H9 (cell line): ENCODE data around the gene PIAS4. TPM values are rescaled to one million over a fixed set of nuclear protein-coding genes. Genes with fewer than 3 reads are reported as not detected.

ENCODE experiments used
- DNase-seq: peaks from one replicate; pipeline ENCODE4 v3.0.0-alpha.2; 2017
- H2AFZ ChIP-seq: one replicate; pipeline ENCODE4 v1.6.1; 2013; ENCODE audit warnings: mild to moderate bottlenecking, low read length, control low read depth, moderate library complexity
- H2AK5ac ChIP-seq: 2 replicates; pipeline ENCODE4 v1.6.1; 2013; ENCODE audit warnings: low read length, control low read depth, mixed read lengths; ENCODE audit not compliant: insufficient read length
- H2BK120ac ChIP-seq: one replicate; pipeline ENCODE4 v1.6.1; 2013; ENCODE audit warnings: low read depth, mild to moderate bottlenecking, low read length, control low read depth, inconsistent platforms; ENCODE audit not compliant: poor library complexity, severe bottlenecking
- H2BK12ac ChIP-seq: 2 replicates; pipeline ENCODE4 v1.6.1; 2013; ENCODE audit warnings: low read length, control low read depth, mixed read lengths, low read depth; ENCODE audit not compliant: insufficient read length
- H2BK15ac ChIP-seq: 2 replicates; pipeline ENCODE4 v1.6.1; 2013; ENCODE audit warnings: low read depth, low read length, control low read depth
- H2BK20ac ChIP-seq: one replicate; pipeline ENCODE4 v1.6.1; 2013; ENCODE audit warnings: low read depth, mild to moderate bottlenecking, low read length, control low read depth, inconsistent platforms; ENCODE audit not compliant: poor library complexity, severe bottlenecking
- H2BK5ac ChIP-seq: 2 replicates; pipeline ENCODE4 v1.6.1; 2013; ENCODE audit warnings: low read length, control low read depth, mixed read lengths; ENCODE audit not compliant: insufficient read length
- H3K14ac ChIP-seq: 2 replicates; pipeline ENCODE4 v1.6.1; 2013; ENCODE audit warnings: low read length, control low read depth; ENCODE audit not compliant: insufficient read depth
- H3K18ac ChIP-seq: 2 replicates; pipeline ENCODE4 v1.6.1; 2013; ENCODE audit warnings: low read depth, mild to moderate bottlenecking, mixed read lengths, low read length, control low read depth; ENCODE audit not compliant: insufficient read length
- H3K23ac ChIP-seq: 2 replicates; pipeline ENCODE4 v1.6.1; 2013; ENCODE audit warnings: low read length, control low read depth, mixed read lengths, low read depth; ENCODE audit not compliant: insufficient read length
- H3K23me2 ChIP-seq: 2 replicates; pipeline ENCODE4 v1.6.1; 2013; ENCODE audit warnings: low read depth, mild to moderate bottlenecking, mixed read lengths, low read length, control low read depth; ENCODE audit not compliant: insufficient read length, poor library complexity, severe bottlenecking
- H3K27ac ChIP-seq: 2 replicates; pipeline ENCODE4 v1.5.1; 2013; ENCODE audit warnings: low read length, control low read depth, mixed read lengths, low read depth; ENCODE audit not compliant: insufficient read length
- H3K27me3 ChIP-seq: 2 replicates; pipeline ENCODE4 v1.6.1; 2013; ENCODE audit warnings: low read length, control low read depth, inconsistent platforms; ENCODE audit not compliant: insufficient read depth
- H3K4ac ChIP-seq: 2 replicates; pipeline ENCODE4 v1.6.1; 2013; ENCODE audit warnings: low read depth, mild to moderate bottlenecking, control low read depth, inconsistent platforms, low read length, moderate library complexity
- H3K4me1 ChIP-seq: 2 replicates; pipeline ENCODE4 v1.6.1; 2013; ENCODE audit warnings: low read length, control low read depth, inconsistent platforms; ENCODE audit not compliant: insufficient read depth
- H3K4me2 ChIP-seq: 2 replicates; pipeline ENCODE4 v1.6.1; 2013; ENCODE audit warnings: low read length, control low read depth, mixed read lengths; ENCODE audit not compliant: insufficient read length, insufficient read depth
- H3K56ac ChIP-seq: 2 replicates; pipeline ENCODE4 v1.6.1; 2013; ENCODE audit warnings: low read depth, mild to moderate bottlenecking, mixed read lengths, low read length, control low read depth; ENCODE audit not compliant: insufficient read length
- H3K79me1 ChIP-seq: 2 replicates; pipeline ENCODE4 v1.6.1; 2013; ENCODE audit warnings: low read depth, mild to moderate bottlenecking, moderate library complexity, low read length, control low read depth, inconsistent platforms; ENCODE audit not compliant: insufficient read depth, poor library complexity, severe bottlenecking
- H3K79me2 ChIP-seq: 2 replicates; pipeline ENCODE4 v1.6.1; 2013; ENCODE audit warnings: low read length, control low read depth, inconsistent platforms; ENCODE audit not compliant: insufficient read depth
- H3K9ac ChIP-seq: 2 replicates; pipeline ENCODE4 v1.6.1; 2013; ENCODE audit warnings: low read length, control low read depth, mixed read lengths; ENCODE audit not compliant: insufficient read length; ENCODE audit errors: extremely low read depth
- H3K9me3 ChIP-seq: one replicate; pipeline ENCODE4 v1.6.1; 2013; ENCODE audit warnings: low read depth, low read length, inconsistent platforms; ENCODE audit not compliant: control insufficient read depth
- H3T11ph ChIP-seq: one replicate; pipeline ENCODE4 v1.6.1; 2013; ENCODE audit warnings: mild to moderate bottlenecking, low read length, control low read depth, inconsistent platforms
- H4K20me1 ChIP-seq: one replicate; pipeline ENCODE4 v1.6.1; 2013; ENCODE audit not compliant: control insufficient read depth, insufficient read length, insufficient read depth
- H4K5ac ChIP-seq: 2 replicates; pipeline ENCODE4 v1.6.1; 2013; ENCODE audit warnings: low read depth, mild to moderate bottlenecking, mixed read lengths, low read length, control low read depth; ENCODE audit not compliant: insufficient read length
- H4K8ac ChIP-seq: replicated peaks from 2 replicates; pipeline ENCODE4 v1.6.1; 2013; ENCODE audit warnings: low read length, control low read depth, mixed read lengths, low read depth; ENCODE audit not compliant: insufficient read length
- H4K91ac ChIP-seq: 2 replicates; pipeline ENCODE4 v1.6.1; 2013; ENCODE audit warnings: low read depth, mild to moderate bottlenecking, moderate library complexity, mixed read lengths, low read length, control low read depth; ENCODE audit not compliant: insufficient read length
- H3K27ac Mint-ChIP-seq, 3 experiments: 2 replicates in 2 of 3; 3 replicates in 1 of 3; pipeline ENCODE4 v1.8.0; 2020 to 2021; ENCODE audit warnings: mixed read lengths in 3 of 3, mild to moderate bottlenecking in 1 of 3, moderate library complexity in 1 of 3
- H3K27me3 Mint-ChIP-seq: 2 replicates; pipeline ENCODE4 v1.8.0; 2021; ENCODE audit warnings: low read depth, mild to moderate bottlenecking, moderate library complexity, mixed read lengths
- H3K36me3 Mint-ChIP-seq, 3 experiments: 2 replicates in 2 of 3; 3 replicates in 1 of 3; pipeline ENCODE4 v1.8.0; 2020 to 2021; ENCODE audit warnings: low read depth in 3 of 3, mixed read lengths in 3 of 3; ENCODE audit not compliant: insufficient read depth in 1 of 3
- H3K4me1 Mint-ChIP-seq, 2 experiments: 2 replicates each; pipeline ENCODE4 v1.8.0; 2020; ENCODE audit warnings: mixed read lengths in 2 of 2
- H3K4me3 Mint-ChIP-seq, 2 experiments: 2 replicates in 1 of 2; 3 replicates in 1 of 2; pipeline ENCODE4 v1.8.0; 2020 to 2021; ENCODE audit warnings: mild to moderate bottlenecking in 2 of 2, mixed read lengths in 2 of 2, moderate library complexity in 1 of 2
- H3K9me3 Mint-ChIP-seq, 2 experiments: 2 replicates in 1 of 2; 3 replicates in 1 of 2; pipeline ENCODE4 v1.8.0; 2020; ENCODE audit warnings: mild to moderate bottlenecking in 2 of 2, mixed read lengths in 2 of 2, moderate library complexity in 1 of 2
- CTCF ChIP-seq: fragments of 200-600 bp; sonication (generic); conservative IDR thresholded peaks from 3 replicates; pipeline ENCODE4 v1.8.0; 2021; ENCODE audit warnings: antibody characterized with exemption, mild to moderate bottlenecking
- WGBS: extraction: QIAGEN DNeasy Blood & Tissue Kit; methylation state at CpG from one replicate; pipeline ENCODE4 v1.1.7; 2013; ENCODE audit warnings: missing lambda C conversion rate, low lambda C conversion rate, mixed read lengths; ENCODE audit not compliant: insufficient read length; ENCODE audit errors: extremely low coverage; 5-methylcytosine and 5-hydroxymethylcytosine counted together
- total RNA-seq: library from RNA; stranded (reverse); gene quantifications from 2 replicates; pipeline ENCODE4 v1.2.1, GENCODE V29; 2021

The PIAS4 gene
- total RNA-seq, 1 experiment from 2014 or later = 52.0 TPM

- no peak overlapping the region for H3K4ac ChIP-seq
- no peaks in the 10 kb centered on the region; the same call in 1 of the 2 replicates for H3K4me1 ChIP-seq
- H3K9me3 ChIP-seq = no peaks in the 10 kb centered on the region
- H2BK20ac ChIP-seq = no peak overlapping the region
- no peak overlapping the region for H3K23ac ChIP-seq
- peaks cover 28 to 54% (median 49%) of the 10 kb centered on the region in 3 experiments for H3K36me3 Mint-ChIP-seq
- H2BK15ac ChIP-seq = no peak overlapping the region
- peaks cover 7% of the 10 kb centered on the region for H3K79me1 ChIP-seq
- H3K27me3 Mint-ChIP-seq = no peaks in the 10 kb centered on the region
- H3K4me3 Mint-ChIP-seq = peak overlapping the region in 1 of 2 experiments; percentile 12; a peak in 1 of 5 replicates
- no CpG with 5 or more reads among the region's 13 CpGs for WGBS
- no peak overlapping the region for H2BK12ac ChIP-seq
- no peak overlapping the region for H3K18ac ChIP-seq
- H2BK120ac ChIP-seq = no peak overlapping the region
- H3K14ac ChIP-seq = no peak overlapping the region
- H3K79me2 ChIP-seq = peaks cover 17% of the 10 kb centered on the region; the same call in 1 of the 2 replicates
- no peak overlapping the region for H2BK5ac ChIP-seq
- no peak overlapping the region for H3K4me2 ChIP-seq
- no peak overlapping the region for H3T11ph ChIP-seq
- TF ChIP-seq CTCF = no peak
- peaks cover 3 to 9% of the 10 kb centered on the region in 2 experiments for H3K4me1 Mint-ChIP-seq
- no peaks in the 10 kb centered on the region for H3K23me2 ChIP-seq
- H3K27me3 ChIP-seq = no peaks in the 10 kb centered on the region
- H4K91ac ChIP-seq = no peak overlapping the region
- H3K27ac ChIP-seq = no peak overlapping the region
- no peak for DNase-seq
- H2AFZ ChIP-seq = no peak overlapping the region
- no peaks in the 10 kb centered on the region for H3K9me3 Mint-ChIP-seq
- H3K56ac ChIP-seq = no peak overlapping the region
- no peak overlapping the region for H2AK5ac ChIP-seq
- H3K27ac Mint-ChIP-seq = peak overlapping the region; percentile 27 to 90 (median 73); a peak in 6 of 7 replicates
- no peak overlapping the region for H3K9ac ChIP-seq
- H4K20me1 ChIP-seq = peaks cover 4% of the 10 kb centered on the region
- no peak overlapping the region for H4K5ac ChIP-seq
- H4K8ac ChIP-seq = no peak overlapping the region
These were observed 45.5 kb downstream of the PIAS4 start for GRCh38 chr19:4052993-4053422.
